Measurements from ENCODE around the gene ACTRT2. TPM values are rescaled to one million over a fixed set of nuclear protein-coding genes. Genes with fewer than 3 reads are reported as not detected.

ACTRT2 gene
- total RNA-seq, 1 experiment from 2014 or later: not detected

DNA sequence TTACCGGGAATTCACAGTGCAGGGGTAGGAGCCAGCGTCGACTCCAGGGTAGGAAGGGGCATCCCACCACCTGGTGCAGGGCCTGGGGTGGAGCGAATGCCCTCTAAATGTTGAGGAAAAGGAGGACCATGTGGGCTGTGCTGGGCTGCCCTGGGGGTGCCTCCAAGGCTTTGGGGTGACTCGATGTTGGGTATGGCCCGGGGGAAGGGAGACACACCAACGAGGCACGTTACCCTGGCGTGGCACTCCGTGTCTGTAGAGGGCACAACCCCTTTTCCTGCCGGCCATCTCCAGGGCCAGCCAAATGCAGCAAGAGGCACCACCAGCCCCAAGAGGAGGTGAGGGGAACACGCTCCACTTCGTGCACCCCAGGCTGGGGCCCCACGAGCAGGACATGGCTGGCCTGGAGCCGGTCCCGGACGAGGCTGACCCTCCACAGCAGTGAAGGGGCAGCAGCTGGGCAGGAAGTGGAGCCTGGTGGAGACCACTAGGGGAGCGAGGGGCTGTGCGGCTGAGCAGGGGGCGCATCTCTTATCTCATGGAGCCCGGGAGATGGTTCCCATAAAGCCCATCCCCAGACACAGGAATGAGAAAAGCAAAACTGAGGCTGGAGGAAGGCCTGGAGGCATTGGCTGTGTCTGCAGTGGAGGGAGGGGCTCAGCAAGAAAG lies 11.2 kb downstream of the ACTRT2 start:
- Histone ChIP-seq H2AK5ac (ENCODE audit: insufficient read length, low read length) (no peak overlapping the region), H2BK5ac (ENCODE audit: insufficient read length, low read length) (no peak overlapping the region), H2BK15ac (ENCODE audit: low read depth, low read length) (no peak overlapping the region), H3K9ac (ENCODE audit: extremely low read depth, insufficient read length, low read length) (no peak overlapping the region), H3K79me2 (ENCODE audit: insufficient read depth, low read length) (no peaks in the 10 kb centered on the region), H3K79me1 (ENCODE audit: insufficient read depth, low read depth, low read length, poor library complexity, severe bottlenecking) (no peaks in the 10 kb centered on the region), H3K14ac (ENCODE audit: insufficient read depth, low read length) (no peak overlapping the region), H3K4me1 (ENCODE audit: insufficient read depth, low read length) (no peaks in the 10 kb centered on the region), H3K56ac (ENCODE audit: insufficient read length, low read depth, low read length) (no peak overlapping the region), H3K18ac (ENCODE audit: insufficient read length, low read depth, low read length) (no peak overlapping the region), H3K4ac (ENCODE audit: low read depth, low read length) (no peak overlapping the region), H2BK120ac (ENCODE audit: low read depth, low read length, poor library complexity, severe bottlenecking) (no peak overlapping the region), H4K8ac (replicated peaks; ENCODE audit: insufficient read length, low read depth, low read length) (no peak overlapping the region), H3K23me2 (ENCODE audit: insufficient read length, low read depth, low read length, poor library complexity, severe bottlenecking) (no peaks in the 10 kb centered on the region), H3K4me2 (ENCODE audit: insufficient read depth, insufficient read length, low read length) (no peak overlapping the region), H4K20me1 (ENCODE audit: control insufficient read depth, insufficient read depth, insufficient read length) (no peaks in the 10 kb centered on the region), H4K5ac (ENCODE audit: insufficient read length, low read depth, low read length) (no peak overlapping the region), H2AFZ (ENCODE audit: low read length) (no peak overlapping the region), H2BK12ac (ENCODE audit: insufficient read length, low read depth, low read length) (no peak overlapping the region), H2BK20ac (ENCODE audit: low read depth, low read length, poor library complexity, severe bottlenecking) (no peak overlapping the region), H3K23ac (ENCODE audit: insufficient read length, low read depth, low read length) (no peak overlapping the region), H3T11ph (ENCODE audit: low read length) (no peak overlapping the region), H3K9me3 (ENCODE audit: control insufficient read depth, low read depth, low read length) (no peaks in the 10 kb centered on the region), H3K27ac (ENCODE audit: insufficient read length, low read depth, low read length) (no peak overlapping the region), H3K27me3 (ENCODE audit: insufficient read depth, low read length) (no peaks in the 10 kb centered on the region), H4K91ac (ENCODE audit: insufficient read length, low read depth, low read length) (no peak overlapping the region)
- WGBS (ENCODE audit: extremely low coverage, insufficient read length, low lambda C conversion rate): no CpG with 5 or more reads among the region's 21 CpGs
- Mint-ChIP-seq H3K4me3 (no peak overlapping the region), H3K27me3 (ENCODE audit: low read depth) (peaks cover 4% of the 10 kb centered on the region), H3K9me3 (peaks cover 0 to 25% of the 10 kb centered on the region in 2 experiments; a peak in 2 of 5 replicates), H3K4me1 (peaks cover 0 to 3% of the 10 kb centered on the region in 2 experiments; a peak in 1 of 4 replicates), H3K36me3 (ENCODE audit: insufficient read depth in 1 of 3, low read depth in 3 of 3) (peaks cover 0 to 6% (median 0%) of the 10 kb centered on the region in 3 experiments; a peak in 2 of 7 replicates), H3K27ac (no peak overlapping the region)
- TF ChIP-seq, protein P1, sequence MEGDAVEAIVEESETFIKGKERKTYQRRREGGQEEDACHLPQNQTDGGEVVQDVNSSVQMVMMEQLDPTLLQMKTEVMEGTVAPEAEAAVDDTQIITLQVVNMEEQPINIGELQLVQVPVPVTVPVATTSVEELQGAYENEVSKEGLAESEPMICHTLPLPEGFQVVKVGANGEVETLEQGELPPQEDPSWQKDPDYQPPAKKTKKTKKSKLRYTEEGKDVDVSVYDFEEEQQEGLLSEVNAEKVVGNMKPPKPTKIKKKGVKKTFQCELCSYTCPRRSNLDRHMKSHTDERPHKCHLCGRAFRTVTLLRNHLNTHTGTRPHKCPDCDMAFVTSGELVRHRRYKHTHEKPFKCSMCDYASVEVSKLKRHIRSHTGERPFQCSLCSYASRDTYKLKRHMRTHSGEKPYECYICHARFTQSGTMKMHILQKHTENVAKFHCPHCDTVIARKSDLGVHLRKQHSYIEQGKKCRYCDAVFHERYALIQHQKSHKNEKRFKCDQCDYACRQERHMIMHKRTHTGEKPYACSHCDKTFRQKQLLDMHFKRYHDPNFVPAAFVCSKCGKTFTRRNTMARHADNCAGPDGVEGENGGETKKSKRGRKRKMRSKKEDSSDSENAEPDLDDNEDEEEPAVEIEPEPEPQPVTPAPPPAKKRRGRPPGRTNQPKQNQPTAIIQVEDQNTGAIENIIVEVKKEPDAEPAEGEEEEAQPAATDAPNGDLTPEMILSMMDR (conservative IDR thresholded peaks at IDR 0.05): no peak
- no peak for DNase-seq
